ENCODE measurements around the gene SMPX. TPM values are rescaled to one million over a fixed set of nuclear protein-coding genes. Genes with fewer than 3 reads are reported as not detected.

SMPX gene
- total RNA-seq, 2 experiments from 2014 or later = not detected

DNA sequence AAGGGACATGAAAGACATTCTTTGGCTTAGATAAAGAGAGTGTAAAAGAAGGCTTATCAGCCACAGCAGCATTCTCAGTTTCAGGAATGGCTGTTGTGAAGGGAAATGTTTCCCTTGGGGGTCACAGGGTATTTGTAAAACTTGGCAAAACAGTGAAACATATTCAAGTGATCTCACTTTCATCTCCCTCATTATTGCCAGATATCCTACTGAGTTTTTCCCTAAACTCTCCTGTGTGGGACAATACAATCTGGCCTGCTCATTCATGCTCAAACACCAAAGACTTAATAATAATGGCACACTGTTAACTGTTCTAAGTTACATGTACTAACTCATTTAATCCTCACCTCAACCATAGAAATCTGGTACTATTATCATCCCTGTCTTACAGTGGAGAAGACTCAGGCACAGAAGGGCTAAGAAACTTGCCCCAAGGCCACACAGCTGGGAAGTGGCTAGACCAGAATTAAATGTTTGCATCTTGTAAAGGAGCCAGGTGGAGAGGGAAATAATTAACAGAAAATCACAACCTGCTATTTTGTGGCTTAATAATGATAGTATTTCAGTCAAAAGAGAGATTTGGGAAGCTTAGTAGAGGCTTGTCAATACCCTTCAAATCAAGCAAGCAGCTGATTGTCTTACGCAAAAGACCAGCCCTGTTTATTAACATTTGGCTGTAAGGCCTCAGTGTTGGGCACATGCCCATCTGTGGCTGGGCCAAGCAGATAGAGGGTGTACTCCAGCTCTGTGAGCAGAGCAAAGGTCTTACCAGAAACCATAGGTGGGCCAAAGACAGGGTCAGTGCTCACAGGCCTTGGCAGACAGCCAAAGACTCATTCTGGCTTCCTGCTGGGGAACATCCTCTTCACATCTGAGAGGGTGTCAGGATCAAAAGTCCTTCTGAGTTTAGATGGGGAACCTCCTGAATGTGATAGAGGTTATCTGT lies 17.3 kb downstream of the SMPX start:
- H3K27me3 Mint-ChIP-seq = peaks cover 6% of the 10 kb centered on the region
- POLR2A ChIA-PET = no interaction called here
- H3K9me3 Mint-ChIP-seq = no peaks in the 10 kb centered on the region
- H3K27ac Mint-ChIP-seq = no peak overlapping the region
- no peak overlapping the region for H3K4me3 Mint-ChIP-seq
- CTCF ChIA-PET = interaction anchor here (0.6 kb wide), 1 partner anchor 1195 kb away, joined by 3 read pairs; no protein-coding TSS in a partner anchor
- DNase-seq = no peak
- no peaks in the 10 kb centered on the region for H3K36me3 Mint-ChIP-seq (ENCODE audit: low read depth)
- H3K4me1 Mint-ChIP-seq = no peaks in the 10 kb centered on the region

DNA sequence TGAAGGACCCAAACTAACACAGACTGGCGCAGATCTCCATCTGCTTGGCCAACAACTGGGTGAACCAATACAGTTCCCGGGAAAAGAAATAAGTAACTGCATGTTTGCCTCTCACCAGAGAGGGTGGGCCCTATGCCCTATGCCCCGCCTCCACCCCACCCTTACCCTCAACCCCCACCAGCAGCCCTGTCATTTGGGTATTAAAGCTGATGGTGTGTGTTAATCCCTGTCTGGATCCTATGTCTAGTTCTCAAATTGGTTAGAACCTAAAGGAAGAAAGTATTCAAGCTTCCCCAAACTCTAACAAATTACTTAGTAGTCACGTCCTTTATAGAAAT lies 19.0 kb downstream of the SMPX start:
- CTCF ChIA-PET = no interaction called here
- Mint-ChIP-seq H3K27me3 (peaks cover 2% of the 10 kb centered on the region), H3K4me3 (no peak overlapping the region), H3K36me3 (ENCODE audit: low read depth) (no peaks in the 10 kb centered on the region), H3K27ac (no peak overlapping the region), H3K4me1 (no peaks in the 10 kb centered on the region), H3K9me3 (no peaks in the 10 kb centered on the region)
- POLR2A ChIA-PET = no interaction called here
- no peak for DNase-seq

DNA sequence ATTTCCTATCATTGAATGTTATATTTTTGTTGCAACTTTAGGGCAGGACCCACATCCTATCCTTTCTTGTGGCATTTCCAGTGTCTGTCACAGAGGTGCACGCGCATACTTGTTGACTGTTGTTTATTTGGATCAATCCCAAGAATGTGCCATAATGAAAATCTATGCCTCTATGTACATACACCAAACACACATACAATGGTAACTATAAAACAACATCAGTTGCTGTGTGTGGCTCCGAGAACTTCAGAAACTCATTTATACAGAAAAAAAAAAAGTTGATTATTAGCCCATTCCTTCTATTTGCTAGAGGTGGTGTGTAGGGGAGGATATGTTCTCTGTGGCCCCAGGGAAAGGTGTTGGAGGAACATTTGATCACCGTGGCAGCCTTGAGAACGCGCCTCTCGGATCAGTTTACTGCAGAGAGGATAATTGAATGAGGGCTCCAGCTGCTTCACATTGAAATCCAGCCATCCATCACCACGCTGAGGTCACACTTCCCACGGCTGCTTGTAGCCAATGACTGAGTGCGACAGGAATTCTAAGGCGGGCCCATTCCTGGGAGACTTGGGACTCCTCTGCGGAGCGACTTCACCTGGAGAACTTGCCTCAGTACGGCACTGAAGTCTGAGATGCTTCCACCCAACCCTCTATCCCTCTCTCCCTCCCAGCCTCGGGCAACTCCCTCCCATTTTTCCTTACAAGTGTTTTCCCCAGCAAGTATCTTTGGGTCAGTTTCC lies 19.5 kb downstream of the SMPX start:
- no peaks in the 10 kb centered on the region for H3K9me3 Mint-ChIP-seq
- ChIA-PET CTCF (no interaction called here), POLR2A (no interaction called here)
- H3K27me3 Mint-ChIP-seq = peaks cover 2% of the 10 kb centered on the region
- DNase-seq = no peak
- H3K4me1 Mint-ChIP-seq = no peaks in the 10 kb centered on the region
- H3K36me3 Mint-ChIP-seq (ENCODE audit: low read depth) = no peaks in the 10 kb centered on the region
- H3K27ac Mint-ChIP-seq = no peak overlapping the region
- H3K4me3 Mint-ChIP-seq = no peak overlapping the region

DNA sequence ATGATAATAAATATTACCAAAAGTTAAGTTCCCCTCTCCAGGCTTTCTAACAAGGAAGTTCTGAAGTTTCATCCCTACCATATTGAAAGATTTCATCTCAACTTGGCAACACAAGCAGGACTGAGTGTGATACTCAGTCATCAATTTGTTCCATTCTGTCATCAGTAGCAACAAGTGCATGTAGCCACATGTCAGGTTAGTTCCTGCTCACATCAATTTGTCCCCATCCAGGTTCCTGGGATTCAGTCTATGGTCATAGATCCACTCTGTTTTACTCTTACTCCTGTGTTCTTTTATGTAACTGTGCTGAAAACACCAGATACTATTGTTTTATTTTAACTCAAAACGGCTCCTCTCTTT lies 22.2 kb downstream of the SMPX start:
- Mint-ChIP-seq H3K4me1 (no peaks in the 10 kb centered on the region), H3K9me3 (no peaks in the 10 kb centered on the region), H3K4me3 (no peak overlapping the region), H3K36me3 (ENCODE audit: low read depth) (no peaks in the 10 kb centered on the region), H3K27me3 (no peaks in the 10 kb centered on the region), H3K27ac (no peak overlapping the region)
- ChIA-PET CTCF (interaction anchor here (1.0 kb wide), 1 partner anchor 10 kb away, joined by 3 read pairs; no protein-coding TSS in a partner anchor), POLR2A (no interaction called here)
- DNase-seq = no peak

DNA sequence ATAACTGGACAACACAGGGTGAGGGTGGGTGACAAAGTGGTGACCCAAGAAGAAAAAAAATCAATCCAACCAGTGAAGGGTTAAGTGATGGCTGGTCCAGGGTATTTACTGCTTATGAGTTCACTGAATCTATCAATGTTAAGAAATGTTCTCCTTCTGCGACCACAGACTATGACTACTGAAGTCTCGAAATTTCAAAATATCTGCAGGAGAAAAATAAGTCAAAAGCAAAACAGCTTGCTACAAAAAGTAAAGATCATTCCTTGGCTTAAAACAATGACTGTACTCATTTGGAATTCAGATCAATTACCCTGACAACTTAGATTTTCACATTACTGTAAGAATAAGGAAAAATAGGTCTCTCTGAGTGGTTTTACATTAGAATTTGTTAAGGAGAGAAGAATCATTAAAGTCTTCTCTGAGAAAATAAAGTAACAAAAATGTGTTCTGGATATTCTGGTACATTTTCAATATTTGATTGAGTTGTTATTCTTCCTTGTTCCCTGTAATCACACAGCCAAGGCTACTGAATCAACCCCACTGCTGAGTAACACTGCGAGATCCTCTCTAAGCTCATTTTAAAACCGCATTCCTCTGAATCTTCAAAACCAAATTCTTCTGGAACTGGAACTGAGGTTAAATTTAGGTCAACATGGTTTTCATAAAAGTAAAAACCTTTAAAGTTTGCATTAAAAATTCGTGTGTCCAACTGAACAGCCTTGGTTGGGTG lies 22.7 kb downstream of the SMPX start:
- no peaks in the 10 kb centered on the region for H3K4me1 Mint-ChIP-seq
- ChIA-PET POLR2A (no interaction called here), CTCF (interaction anchor here (1.0 kb wide), 1 partner anchor 10 kb away, joined by 3 read pairs; no protein-coding TSS in a partner anchor)
- H3K4me3 Mint-ChIP-seq = no peak overlapping the region
- no peak for DNase-seq
- H3K9me3 Mint-ChIP-seq = no peaks in the 10 kb centered on the region
- no peaks in the 10 kb centered on the region for H3K27me3 Mint-ChIP-seq
- H3K27ac Mint-ChIP-seq = no peak overlapping the region
- H3K36me3 Mint-ChIP-seq (ENCODE audit: low read depth) = no peaks in the 10 kb centered on the region

DNA sequence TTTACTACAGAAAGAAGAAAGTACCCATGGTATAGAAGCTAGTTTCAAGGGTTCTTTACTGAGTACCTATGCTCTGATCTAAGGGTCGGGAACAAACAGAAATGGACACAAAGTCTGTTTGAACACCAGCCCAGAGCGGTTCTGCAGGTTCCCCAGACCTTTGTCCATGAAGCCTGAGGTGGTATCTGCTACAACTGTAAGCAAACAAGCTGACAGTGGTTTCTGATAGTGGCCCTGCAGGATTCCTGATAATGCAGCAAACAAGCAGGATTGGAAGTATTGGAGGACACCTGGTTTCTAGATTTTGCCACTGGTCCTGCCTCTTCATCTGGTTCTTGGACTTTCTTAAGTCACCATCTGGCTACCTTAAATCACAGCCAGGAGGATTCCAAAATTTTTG lies 23.7 kb downstream of the SMPX start:
- Mint-ChIP-seq H3K36me3 (ENCODE audit: low read depth) (no peaks in the 10 kb centered on the region), H3K27me3 (no peaks in the 10 kb centered on the region), H3K4me3 (no peak overlapping the region), H3K9me3 (no peaks in the 10 kb centered on the region), H3K4me1 (no peaks in the 10 kb centered on the region), H3K27ac (no peak overlapping the region)
- ChIA-PET CTCF (no interaction called here), POLR2A (no interaction called here)
- DNase-seq = no peak

DNA sequence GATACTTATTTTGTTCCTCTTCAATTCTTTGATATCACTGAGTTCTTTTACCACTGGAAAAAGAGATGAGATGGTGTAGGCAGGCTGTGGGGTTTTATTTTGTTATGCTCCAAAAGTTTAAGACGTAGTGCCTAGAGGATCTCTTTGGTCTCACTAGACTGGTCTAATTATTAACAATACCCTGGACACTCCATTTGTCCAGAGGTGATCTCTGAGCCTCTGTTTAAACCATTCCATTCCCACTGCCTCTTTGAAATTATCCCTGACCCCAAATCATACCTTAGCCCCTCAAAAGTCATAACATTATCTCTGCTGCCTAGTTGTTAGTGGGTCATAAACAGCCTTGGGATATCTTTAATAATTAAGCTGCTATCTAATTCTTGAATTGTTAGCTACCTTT lies 24.2 kb downstream of the SMPX start:
- Mint-ChIP-seq H3K27me3 (no peaks in the 10 kb centered on the region), H3K9me3 (no peaks in the 10 kb centered on the region), H3K4me3 (no peak overlapping the region), H3K27ac (no peak overlapping the region), H3K36me3 (ENCODE audit: low read depth) (no peaks in the 10 kb centered on the region), H3K4me1 (no peaks in the 10 kb centered on the region)
- DNase-seq = no peak
- POLR2A ChIA-PET = no interaction called here
- CTCF ChIA-PET = no interaction called here

DNA sequence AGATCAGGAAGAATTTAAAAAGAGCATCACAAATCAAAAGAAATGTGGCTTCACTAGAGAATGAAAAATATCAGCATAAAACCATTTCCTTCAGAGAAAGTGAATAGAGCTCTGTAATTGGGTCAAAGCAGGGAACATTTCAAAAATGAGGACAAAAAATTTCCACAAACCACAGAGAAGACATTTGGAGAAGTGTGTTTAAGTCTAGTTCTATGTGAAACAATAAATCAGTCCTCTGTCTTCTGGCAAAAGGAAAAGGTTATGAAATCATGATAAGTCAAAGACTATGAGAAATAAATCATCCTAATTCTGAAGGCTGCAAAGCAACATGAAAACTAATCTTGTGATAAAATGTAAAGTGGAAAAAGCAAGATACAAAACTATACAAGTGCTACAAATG lies 27.9 kb downstream of the SMPX start:
- no peak for DNase-seq
- no peak overlapping the region for H3K27ac Mint-ChIP-seq
- no peaks in the 10 kb centered on the region for H3K36me3 Mint-ChIP-seq (ENCODE audit: low read depth)
- H3K4me3 Mint-ChIP-seq = no peak overlapping the region
- no peaks in the 10 kb centered on the region for H3K4me1 Mint-ChIP-seq
- ChIA-PET POLR2A (no interaction called here), CTCF (no interaction called here)
- H3K27me3 Mint-ChIP-seq = no peaks in the 10 kb centered on the region
- no peaks in the 10 kb centered on the region for H3K9me3 Mint-ChIP-seq

DNA sequence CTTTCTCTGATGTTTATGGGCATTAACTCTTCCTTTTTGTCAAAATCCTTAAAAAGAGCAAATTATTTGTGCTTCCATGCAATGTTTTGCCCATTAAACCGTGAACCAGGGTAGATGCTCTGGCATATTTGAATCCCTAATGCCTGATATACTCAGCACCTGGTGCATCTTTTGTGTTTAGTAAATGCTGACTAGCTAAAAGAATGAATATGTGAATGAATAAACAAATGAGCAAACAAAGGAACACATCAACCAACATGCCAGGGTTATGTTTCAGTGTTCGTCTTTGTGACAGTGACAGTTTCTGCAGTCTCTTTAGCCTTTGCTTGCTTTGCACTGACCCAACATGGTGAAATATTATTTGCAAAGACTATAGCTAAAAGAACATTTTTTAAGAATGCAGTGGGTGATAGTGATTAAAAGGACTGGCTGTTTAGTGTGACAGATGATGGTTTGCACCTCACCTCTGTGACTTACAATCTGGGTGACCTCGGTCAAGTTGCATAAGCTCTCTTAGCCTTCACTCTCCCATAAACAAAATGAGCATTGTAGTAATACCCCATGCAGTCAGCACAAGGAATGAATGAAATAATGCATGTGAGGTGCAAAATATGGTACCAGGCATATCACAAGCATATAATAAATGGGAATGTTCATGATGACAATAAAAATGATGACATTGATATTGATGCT lies 29.5 kb downstream of the SMPX start:
- Mint-ChIP-seq H3K36me3 (ENCODE audit: low read depth) (no peaks in the 10 kb centered on the region), H3K27ac (no peak overlapping the region), H3K4me1 (no peaks in the 10 kb centered on the region), H3K27me3 (no peaks in the 10 kb centered on the region), H3K4me3 (no peak overlapping the region), H3K9me3 (no peaks in the 10 kb centered on the region)
- ChIA-PET CTCF (no interaction called here), POLR2A (no interaction called here)
- DNase-seq = no peak

DNA sequence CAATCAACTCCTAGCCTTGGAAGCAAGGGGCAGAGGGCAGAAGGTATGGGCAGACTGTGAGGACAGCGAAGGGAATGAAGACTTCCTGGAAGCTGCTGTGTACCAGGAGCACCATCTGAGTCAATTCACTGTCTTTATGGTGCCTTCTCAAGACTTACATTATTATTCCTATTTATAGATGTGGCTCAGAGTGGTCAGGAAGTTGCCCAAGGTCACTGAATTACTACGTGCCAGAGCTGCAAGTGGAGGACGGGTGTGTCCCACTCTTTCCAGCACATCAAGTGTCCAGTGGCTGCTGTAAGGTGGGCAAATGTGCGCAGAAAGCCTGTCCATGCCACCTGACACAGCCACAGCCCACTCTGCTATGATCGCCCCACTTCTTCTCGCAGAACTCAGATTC lies 32.0 kb downstream of the SMPX start:
- no peaks in the 10 kb centered on the region for H3K4me1 Mint-ChIP-seq
- POLR2A ChIA-PET = no interaction called here
- H3K27me3 Mint-ChIP-seq = no peaks in the 10 kb centered on the region
- H3K4me3 Mint-ChIP-seq = no peak overlapping the region
- H3K9me3 Mint-ChIP-seq = no peaks in the 10 kb centered on the region
- no peaks in the 10 kb centered on the region for H3K36me3 Mint-ChIP-seq (ENCODE audit: low read depth)
- CTCF ChIA-PET = interaction anchor here (0.7 to 1.0 kb wide), 2 partner anchors 9 to 13 kb away, joined by 3 read pairs; no protein-coding TSS in a partner anchor
- DNase-seq = no peak
- H3K27ac Mint-ChIP-seq = no peak overlapping the region

DNA sequence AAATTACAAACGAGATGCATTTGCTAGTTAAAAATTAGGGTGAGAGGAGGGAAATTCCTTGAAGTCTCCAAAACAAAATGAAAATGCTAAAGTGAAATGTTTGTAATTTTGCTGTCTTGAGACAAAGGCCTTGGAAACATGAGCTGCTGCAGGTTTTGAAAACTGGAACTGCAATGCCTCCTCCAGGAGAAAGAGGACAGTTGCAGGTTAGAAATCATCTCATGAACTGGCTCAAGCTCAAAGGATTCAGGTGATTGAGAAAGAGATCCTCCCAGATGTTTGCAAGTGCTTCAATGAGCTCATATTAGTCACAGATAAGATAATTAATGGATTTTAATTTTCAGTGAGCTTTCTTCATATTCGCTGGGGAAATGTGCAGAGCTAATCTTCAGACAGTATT lies 32.4 kb downstream of the SMPX start:
- DNase-seq = no peak
- Mint-ChIP-seq H3K27ac (no peak overlapping the region), H3K9me3 (no peaks in the 10 kb centered on the region), H3K27me3 (no peaks in the 10 kb centered on the region), H3K4me1 (no peaks in the 10 kb centered on the region), H3K36me3 (ENCODE audit: low read depth) (no peaks in the 10 kb centered on the region), H3K4me3 (no peak overlapping the region)
- ChIA-PET POLR2A (no interaction called here), CTCF (interaction anchor here (0.7 to 1.0 kb wide), 2 partner anchors 10 to 13 kb away, joined by 3 read pairs; no protein-coding TSS in a partner anchor)

DNA sequence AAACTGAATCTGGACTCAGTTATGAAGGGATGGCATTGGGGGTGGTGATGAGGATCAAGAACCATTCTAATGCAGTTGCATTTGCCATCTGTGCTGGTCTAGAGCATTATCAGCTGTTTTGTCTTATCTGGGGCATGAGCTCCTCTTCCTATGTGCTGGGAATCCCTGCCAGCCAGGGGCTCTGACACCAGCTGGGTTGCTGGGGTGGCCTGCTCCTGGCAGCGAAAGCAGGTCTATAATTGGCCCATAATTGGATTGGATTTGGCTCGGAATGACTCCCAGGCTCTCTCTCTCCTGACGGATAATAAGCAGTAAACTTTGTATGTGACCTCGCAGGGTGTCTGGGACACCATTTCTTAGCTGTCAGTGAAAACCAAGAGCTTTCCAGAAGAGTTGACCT lies 34.1 kb downstream of the SMPX start:
- Mint-ChIP-seq H3K4me1 (no peaks in the 10 kb centered on the region), H3K36me3 (ENCODE audit: low read depth) (no peaks in the 10 kb centered on the region), H3K4me3 (no peak overlapping the region), H3K27me3 (no peaks in the 10 kb centered on the region), H3K27ac (no peak overlapping the region), H3K9me3 (no peaks in the 10 kb centered on the region)
- POLR2A ChIA-PET = no interaction called here
- no peak for DNase-seq
- CTCF ChIA-PET = interaction anchor here (2.2 kb wide), 1 partner anchor 13 kb away, joined by 7 read pairs; no protein-coding TSS in a partner anchor
